DOHH2 (cell line): ENCODE measurements around the gene ZMAT3.

Experiments
- CTCF ChIP-seq: fragments of 200-600 bp; sonication (generic); IDR thresholded peaks from one replicate; pipeline ENCODE4 v1.5.1; 2014; ENCODE audit warnings: antibody characterized with exemption, mild to moderate bottlenecking, low read depth, low read length; ENCODE audit not compliant: poor library complexity, severe bottlenecking
- EZH2phosphoT487 ChIP-seq: fragments of 200-600 bp; sonication (generic); IDR thresholded peaks from 2 replicates; pipeline ENCODE4 v1.6.1; 2017; ENCODE audit warnings: borderline replicate concordance, mild to moderate bottlenecking, antibody characterized with exemption, low read length, moderate library complexity, mixed read lengths

DNA sequence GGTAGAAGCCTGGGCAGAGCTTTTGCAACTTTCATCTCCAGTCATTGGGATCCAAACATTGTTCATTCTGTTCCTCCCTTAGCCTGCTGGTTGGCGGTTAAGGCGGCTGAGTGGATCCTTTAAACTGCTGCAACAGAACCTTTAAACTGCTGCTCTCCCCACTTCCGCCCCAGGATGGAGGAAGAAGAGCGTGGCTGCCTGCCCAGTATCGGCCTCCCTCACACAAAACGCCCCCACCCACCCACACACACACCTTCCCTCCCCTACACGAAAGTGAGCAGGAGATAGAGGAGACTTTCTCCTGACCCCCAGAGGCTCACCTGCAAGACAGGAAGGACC lies 460 bp upstream of the ZMAT3 start:
- TF ChIP-seq CTCF (no peak), EZH2phosphoT487 (no peak)
